BJ (cell line): ENCODE data around the gene WDPCP. TPM values are rescaled to one million over a fixed set of nuclear protein-coding genes. Genes with fewer than 3 reads are reported as not detected.
"Not testable (repeated sequence)": the region's sequence is repeated elsewhere in the genome, so short reads cannot be mapped to it uniquely, and the experiment has no call there.

Experiments used
- CTCF ChIA-PET: fragments of 350-600 bp; formaldehyde crosslinking; extraction: SDS; loops from one replicate; lab custom pipeline; 2021; ENCODE audit warnings: antibody characterized with exemption, inconsistent platforms; lab: Yijun Ruan, JAX
- POLR2A ChIA-PET: fragments of 300-600 bp; sonication (Branson Sonifier 250); formaldehyde crosslinking; extraction: SDS; loops from one replicate; lab custom pipeline; 2021; ENCODE audit warnings: antibody characterized with exemption; lab: Charles Lee
- DNase-seq: peaks from one replicate; pipeline ENCODE4 v3.0.0-alpha.2; 2011; ENCODE audit warnings: low read depth
- H3K27me3 ChIP-seq: 2 replicates; pipeline ENCODE4 v1.6.0; 2011; ENCODE audit warnings: low read length; ENCODE audit not compliant: control insufficient read depth, insufficient read depth
- H3K36me3 ChIP-seq: 2 replicates; pipeline ENCODE4 v1.5.1; 2011; ENCODE audit warnings: low read length; ENCODE audit not compliant: control insufficient read depth, insufficient read depth
- H3K4me3 ChIP-seq: 2 replicates; pipeline ENCODE4 v1.5.1; 2011; ENCODE audit warnings: low read depth, mild to moderate bottlenecking, control low read depth, low read length
- polyA plus RNA-seq: library from polyadenylated mRNA; depleted of rRNA; stranded (reverse); fragments of >200 nt; gene quantifications from 2 replicates; pipeline ENCODE4 v1.2.3, GENCODE V29; 2011
- TF ChIP-seq, protein P1 (sequence below): IDR thresholded peaks from 2 replicates; pipeline ENCODE4 v1.5.1; 2011; ENCODE audit warnings: low read depth, mild to moderate bottlenecking, control low read depth, inconsistent platforms, low read length, moderate library complexity; ENCODE audit not compliant: insufficient read depth

Gene WDPCP
- polyA plus RNA-seq, 1 experiment, result 4.2 TPM

DNA sequence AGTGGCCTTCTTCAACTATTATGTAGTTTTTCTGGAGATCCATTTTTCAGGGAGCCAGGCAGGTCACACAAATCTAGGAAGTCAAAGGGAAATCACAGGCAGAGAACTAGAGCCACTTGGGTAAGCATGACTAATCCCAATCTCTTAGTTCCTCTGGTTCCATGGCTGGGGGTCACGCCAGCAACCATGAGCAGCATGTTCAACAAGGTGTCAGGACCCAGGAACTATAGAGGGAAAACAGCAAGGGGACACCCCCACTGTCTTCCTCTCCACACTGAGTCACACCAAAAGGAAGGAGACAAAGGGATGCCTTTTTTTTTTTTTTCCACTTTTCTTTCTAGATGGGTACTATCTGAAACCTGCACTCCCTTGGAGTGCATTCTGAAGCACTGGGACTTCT lies 286.8 kb downstream of the WDPCP start:
- ChIA-PET CTCF (no interaction called here), POLR2A (no interaction called here)
- no peak for DNase-seq
- Histone ChIP-seq H3K36me3 (no peaks in the 10 kb centered on the region), H3K4me3 (no peak overlapping the region), H3K27me3 (no peaks in the 10 kb centered on the region)
- TF ChIP-seq, protein P1, sequence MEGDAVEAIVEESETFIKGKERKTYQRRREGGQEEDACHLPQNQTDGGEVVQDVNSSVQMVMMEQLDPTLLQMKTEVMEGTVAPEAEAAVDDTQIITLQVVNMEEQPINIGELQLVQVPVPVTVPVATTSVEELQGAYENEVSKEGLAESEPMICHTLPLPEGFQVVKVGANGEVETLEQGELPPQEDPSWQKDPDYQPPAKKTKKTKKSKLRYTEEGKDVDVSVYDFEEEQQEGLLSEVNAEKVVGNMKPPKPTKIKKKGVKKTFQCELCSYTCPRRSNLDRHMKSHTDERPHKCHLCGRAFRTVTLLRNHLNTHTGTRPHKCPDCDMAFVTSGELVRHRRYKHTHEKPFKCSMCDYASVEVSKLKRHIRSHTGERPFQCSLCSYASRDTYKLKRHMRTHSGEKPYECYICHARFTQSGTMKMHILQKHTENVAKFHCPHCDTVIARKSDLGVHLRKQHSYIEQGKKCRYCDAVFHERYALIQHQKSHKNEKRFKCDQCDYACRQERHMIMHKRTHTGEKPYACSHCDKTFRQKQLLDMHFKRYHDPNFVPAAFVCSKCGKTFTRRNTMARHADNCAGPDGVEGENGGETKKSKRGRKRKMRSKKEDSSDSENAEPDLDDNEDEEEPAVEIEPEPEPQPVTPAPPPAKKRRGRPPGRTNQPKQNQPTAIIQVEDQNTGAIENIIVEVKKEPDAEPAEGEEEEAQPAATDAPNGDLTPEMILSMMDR, result no peak

GRCh38 chr2:63300835-63301234 lies 287.4 kb downstream of the WDPCP start:
- H3K4me3 ChIP-seq, result no peak overlapping the region
- no peaks in the 10 kb centered on the region for H3K36me3 ChIP-seq
- H3K27me3 ChIP-seq, result no peaks in the 10 kb centered on the region
- POLR2A ChIA-PET, result no interaction called here
- CTCF ChIA-PET, result no interaction called here
- no peak for DNase-seq
- TF ChIP-seq, protein P1, result no peak

- TF ChIP-seq, protein P1, result no peak
- CTCF ChIA-PET, result no interaction called here
- no peak for DNase-seq
- no peaks in the 10 kb centered on the region for H3K36me3 ChIP-seq
- POLR2A ChIA-PET, result no interaction called here
- no peak overlapping the region; the same call in 1 of the 2 replicates for H3K4me3 ChIP-seq
- H3K27me3 ChIP-seq, result no peaks in the 10 kb centered on the region
Observed at GRCh38 chr2:63287956-63288355, 300.3 kb downstream of the WDPCP start.

DNA sequence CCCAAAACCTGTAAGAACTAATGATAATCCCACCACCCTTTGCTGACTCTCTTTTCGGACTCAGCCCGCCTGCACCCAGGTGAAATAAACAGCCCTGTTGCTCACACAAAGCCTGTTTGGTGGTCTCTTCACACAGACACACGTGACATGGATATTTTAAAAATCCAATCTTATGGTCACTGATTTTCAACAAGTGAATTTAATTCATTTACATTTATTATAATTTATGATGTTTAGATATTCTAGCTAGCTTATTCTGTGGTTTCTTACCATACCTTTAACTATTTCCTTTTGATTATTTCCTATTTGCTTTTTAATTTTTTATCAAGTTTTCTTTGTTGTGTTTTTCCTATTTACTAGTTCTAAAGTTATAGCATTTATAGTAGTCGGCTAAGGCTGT lies 301.8 kb downstream of the WDPCP start:
- POLR2A ChIA-PET, H3K27me3 ChIP-seq, DNase-seq, H3K36me3 ChIP-seq, H3K4me3 ChIP-seq, CTCF ChIA-PET: not testable (repeated sequence)

GRCh38 chr2:63283273-63283672 lies 305.0 kb downstream of the WDPCP start:
- TF ChIP-seq, protein P1, result no peak
- Histone ChIP-seq H3K4me3 (no peak overlapping the region), H3K27me3 (no peaks in the 10 kb centered on the region), H3K36me3 (no peaks in the 10 kb centered on the region)
- POLR2A ChIA-PET, result no interaction called here
- DNase-seq, result no peak
- CTCF ChIA-PET, result no interaction called here

- Histone ChIP-seq H3K27me3 (no peaks in the 10 kb centered on the region), H3K36me3 (no peaks in the 10 kb centered on the region), H3K4me3 (no peak overlapping the region)
- POLR2A ChIA-PET, result no interaction called here
- CTCF ChIA-PET, result no interaction called here
- DNase-seq, result no peak
- TF ChIP-seq, protein P1, result no peak
Observed at GRCh38 chr2:63272560-63272959, 315.7 kb downstream of the WDPCP start.
